Sigmoid colon (tissue), 4 donors: ENCODE data around the gene SLC35G4.
"Not testable (repeated sequence)": the region's sequence is repeated elsewhere in the genome, so short reads cannot be mapped to it uniquely, and the experiment has no call there.

Experiments
- CTCF ChIP-seq, 4 experiments: fragments of 450-650 bp in 3 of 4; fragments of 200-600 bp in 1 of 4; IDR thresholded peaks; one replicate each; pipeline ENCODE4 v1.5.1; 2016 to 2019; ENCODE audit warnings: antibody characterized with exemption in 4 of 4, mild to moderate bottlenecking in 3 of 4, moderate library complexity in 2 of 4
- EP300 ChIP-seq, 4 donors: sonication (generic); formaldehyde crosslinking; IDR thresholded peaks; one replicate each; pipeline ENCODE4 v1.6.1; 2017; ENCODE audit warnings: antibody characterized with exemption in 4 of 4
- POLR2AphosphoS5 ChIP-seq, 4 donors: sonication (generic); formaldehyde crosslinking; IDR thresholded peaks; one replicate each; pipeline ENCODE4 v1.6.1; 2017; ENCODE audit warnings: antibody characterized with exemption in 4 of 4

- not testable (repeated sequence) for TF ChIP-seq EP300, POLR2AphosphoS5, CTCF (IDR thresholded peaks at IDR 0.05)
These were observed 4.6 kb downstream of the SLC35G4 start for GRCh38 chr18:11614042-11614441.
